ENCODE results near the gene HTR3E.

DNA sequence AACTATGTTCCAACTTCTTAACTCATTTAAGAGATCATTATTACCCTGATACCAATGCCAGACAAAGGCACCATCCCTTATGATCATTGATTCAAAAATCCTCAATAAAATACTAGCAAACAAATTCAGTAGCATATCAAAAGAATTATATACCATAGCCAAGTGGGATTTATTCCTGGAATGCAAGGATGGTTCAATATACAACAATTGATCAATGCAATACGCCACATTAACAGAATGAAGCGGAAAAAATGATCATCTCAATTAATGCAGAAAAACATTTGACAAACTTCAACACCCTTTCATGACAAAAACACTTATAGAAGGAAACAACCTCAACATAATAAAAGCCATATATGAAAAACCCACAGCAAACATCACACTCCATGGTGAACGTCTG lies 4.7 kb upstream of the HTR3E start:
- TF ChIP-seq, protein P1, sequence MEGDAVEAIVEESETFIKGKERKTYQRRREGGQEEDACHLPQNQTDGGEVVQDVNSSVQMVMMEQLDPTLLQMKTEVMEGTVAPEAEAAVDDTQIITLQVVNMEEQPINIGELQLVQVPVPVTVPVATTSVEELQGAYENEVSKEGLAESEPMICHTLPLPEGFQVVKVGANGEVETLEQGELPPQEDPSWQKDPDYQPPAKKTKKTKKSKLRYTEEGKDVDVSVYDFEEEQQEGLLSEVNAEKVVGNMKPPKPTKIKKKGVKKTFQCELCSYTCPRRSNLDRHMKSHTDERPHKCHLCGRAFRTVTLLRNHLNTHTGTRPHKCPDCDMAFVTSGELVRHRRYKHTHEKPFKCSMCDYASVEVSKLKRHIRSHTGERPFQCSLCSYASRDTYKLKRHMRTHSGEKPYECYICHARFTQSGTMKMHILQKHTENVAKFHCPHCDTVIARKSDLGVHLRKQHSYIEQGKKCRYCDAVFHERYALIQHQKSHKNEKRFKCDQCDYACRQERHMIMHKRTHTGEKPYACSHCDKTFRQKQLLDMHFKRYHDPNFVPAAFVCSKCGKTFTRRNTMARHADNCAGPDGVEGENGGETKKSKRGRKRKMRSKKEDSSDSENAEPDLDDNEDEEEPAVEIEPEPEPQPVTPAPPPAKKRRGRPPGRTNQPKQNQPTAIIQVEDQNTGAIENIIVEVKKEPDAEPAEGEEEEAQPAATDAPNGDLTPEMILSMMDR (IDR thresholded peaks at IDR 0.05) = no peak
- TF ChIP-seq POLR2A (IDR thresholded peaks at IDR 0.05) = no peak
